Smooth muscle cell (in vitro differentiated cells): ENCODE results near the gene PRH1. TPM values are rescaled to one million over a fixed set of nuclear protein-coding genes. Genes with fewer than 3 reads are reported as not detected.

Experiments
- DNase-seq: peaks from one replicate; lab custom pipeline; 2025; ENCODE audit not compliant: unreplicated experiment; lab: John Stamatoyannopoulos, UW
- H2AFZ ChIP-seq: fragments of 200-600 bp; sonication (generic); 2 replicates; pipeline ENCODE4 v1.6.0; 2016; ENCODE audit warnings: antibody characterized with exemption, low read depth, mild to moderate bottlenecking
- H3F3A ChIP-seq: fragments of 200-600 bp; sonication (generic); 2 replicates; pipeline ENCODE4 v1.6.0; 2017; ENCODE audit warnings: antibody characterized with exemption, low read depth
- H3K27ac ChIP-seq: fragments of 200-600 bp; sonication (generic); 2 replicates; pipeline ENCODE4 v1.5.1; 2016; ENCODE audit warnings: low read depth, mild to moderate bottlenecking
- H3K27me3 ChIP-seq: fragments of 200-600 bp; sonication (generic); 2 replicates; pipeline ENCODE4 v1.6.1; 2016; ENCODE audit warnings: low read depth, mild to moderate bottlenecking
- H3K36me3 ChIP-seq: fragments of 200-600 bp; sonication (generic); 2 replicates; pipeline ENCODE4 v1.5.1; 2016; ENCODE audit warnings: low read depth
- H3K4me1 ChIP-seq: fragments of 200-600 bp; sonication (generic); 2 replicates; pipeline ENCODE4 v1.5.1; 2016; ENCODE audit warnings: low read depth
- H3K4me2 ChIP-seq: fragments of 200-600 bp; sonication (generic); 2 replicates; pipeline ENCODE4 v1.6.0; 2016; ENCODE audit warnings: mild to moderate bottlenecking
- H3K4me3 ChIP-seq: fragments of 200-600 bp; sonication (generic); 2 replicates; pipeline ENCODE4 v1.5.1; 2016; ENCODE audit warnings: mild to moderate bottlenecking
- H3K79me2 ChIP-seq: fragments of 200-600 bp; sonication (generic); 2 replicates; pipeline ENCODE4 v1.6.0; 2016; ENCODE audit warnings: low read depth, mild to moderate bottlenecking
- H3K9ac ChIP-seq: fragments of 200-600 bp; sonication (generic); 2 replicates; pipeline ENCODE4 v1.6.0; 2016; ENCODE audit warnings: low read depth
- H3K9me3 ChIP-seq: fragments of 200-600 bp; sonication (generic); replicated peaks from 2 replicates; pipeline ENCODE4 v1.5.1; 2016; ENCODE audit warnings: low read depth
- H4K20me1 ChIP-seq: fragments of 200-600 bp; sonication (generic); 2 replicates; pipeline ENCODE4 v1.6.0; 2016; ENCODE audit warnings: low read depth
- CTCF ChIP-seq: fragments of 200-600 bp; sonication (generic); IDR thresholded peaks from 2 replicates; pipeline ENCODE4 v1.5.1; 2017; ENCODE audit warnings: borderline replicate concordance, mild to moderate bottlenecking, antibody characterized with exemption; ENCODE audit not compliant: insufficient read depth, poor library complexity, severe bottlenecking
- WGBS: methylation state at CpG from one replicate; pipeline ENCODE4 v1.1.7; 2016; ENCODE audit warnings: low lambda C conversion rate; 5-methylcytosine and 5-hydroxymethylcytosine counted together
- polyA plus RNA-seq: library from polyadenylated mRNA; unstranded; fragments of >200 nt; fragmentation: Nextera tagmentation; extraction: Ambion mirVana; gene quantifications from 2 replicates; pipeline ENCODE4 v1.2.1, GENCODE V29; 2016
- total RNA-seq: library from RNA; depleted of rRNA; stranded (reverse); fragments of >200 nt; gene quantifications from 2 replicates; pipeline ENCODE4 v1.2.3, GENCODE V29; 2014

The PRH1 gene
- total and polyA plus RNA-seq, 2 experiments from 2014 or later, result 12.0 to 12.9 TPM

- no peaks in the 10 kb centered on the region for H3K79me2 ChIP-seq
- H3K4me3 ChIP-seq, result no peak overlapping the region
- no peaks in the 10 kb centered on the region for H3K36me3 ChIP-seq
- TF ChIP-seq CTCF, result no peak
- no peak overlapping the region for H3K9ac ChIP-seq
- DNase-seq, result no peak
- no peaks in the 10 kb centered on the region for H4K20me1 ChIP-seq
- H3K27me3 ChIP-seq, result no peaks in the 10 kb centered on the region
- no peaks in the 10 kb centered on the region for H3K9me3 ChIP-seq
- H3K4me2 ChIP-seq, result no peak overlapping the region
- no peak overlapping the region for H3K27ac ChIP-seq
- H3F3A ChIP-seq, result no peaks in the 10 kb centered on the region
- H3K4me1 ChIP-seq, result no peaks in the 10 kb centered on the region
- no peak overlapping the region for H2AFZ ChIP-seq
Observed at GRCh38 chr12:10889226-10889625, 5.2 kb upstream of the PRH1 start.

GRCh38 chr12:10873378-10873777 lies 10.7 kb downstream of the PRH1 start:
- no peaks in the 10 kb centered on the region for H3F3A ChIP-seq
- H3K27me3 ChIP-seq, result no peaks in the 10 kb centered on the region
- H4K20me1 ChIP-seq, result no peaks in the 10 kb centered on the region
- no peak overlapping the region for H3K4me3 ChIP-seq
- no peaks in the 10 kb centered on the region for H3K9me3 ChIP-seq
- H3K79me2 ChIP-seq, result no peaks in the 10 kb centered on the region
- H3K4me2 ChIP-seq, result no peak overlapping the region
- no peaks in the 10 kb centered on the region for H3K36me3 ChIP-seq
- no peaks in the 10 kb centered on the region for H3K4me1 ChIP-seq
- no peak overlapping the region for H3K27ac ChIP-seq
- TF ChIP-seq CTCF, result no peak
- WGBS, result 87% methylated on average over 2 of the region's 2 CpGs
- no peak overlapping the region for H2AFZ ChIP-seq
- no peak for DNase-seq
- no peak overlapping the region for H3K9ac ChIP-seq

GRCh38 chr12:10867381-10867780 lies 16.7 kb downstream of the PRH1 start:
- no peak overlapping the region for H3K4me2 ChIP-seq
- no peak overlapping the region for H3K4me3 ChIP-seq
- H3K27me3 ChIP-seq, result no peaks in the 10 kb centered on the region
- H4K20me1 ChIP-seq, result no peaks in the 10 kb centered on the region
- no peaks in the 10 kb centered on the region for H3K4me1 ChIP-seq
- H3K9me3 ChIP-seq, result no peaks in the 10 kb centered on the region
- no peak overlapping the region for H3K27ac ChIP-seq
- H3K9ac ChIP-seq, result no peak overlapping the region
- no peak for TF ChIP-seq CTCF
- no peaks in the 10 kb centered on the region for H3K79me2 ChIP-seq
- WGBS, result 89% methylated on average over 2 of the region's 2 CpGs
- no peaks in the 10 kb centered on the region for H3F3A ChIP-seq
- H3K36me3 ChIP-seq, result peaks cover 7% of the 10 kb centered on the region
- no peak for DNase-seq
- H2AFZ ChIP-seq, result no peak overlapping the region

- no peak overlapping the region for H3K9ac ChIP-seq
- WGBS, result 97% methylated on average over 2 of the region's 2 CpGs
- no peaks in the 10 kb centered on the region for H3K4me1 ChIP-seq
- H3F3A ChIP-seq, result no peaks in the 10 kb centered on the region
- H3K27me3 ChIP-seq, result no peaks in the 10 kb centered on the region
- no peak overlapping the region for H3K4me3 ChIP-seq
- no peak for TF ChIP-seq CTCF
- no peak overlapping the region for H2AFZ ChIP-seq
- no peaks in the 10 kb centered on the region for H3K9me3 ChIP-seq
- no peak overlapping the region for H3K27ac ChIP-seq
- H3K79me2 ChIP-seq, result no peaks in the 10 kb centered on the region
- no peaks in the 10 kb centered on the region for H4K20me1 ChIP-seq
- no peak for DNase-seq
- no peak overlapping the region for H3K4me2 ChIP-seq
- H3K36me3 ChIP-seq, result peaks cover 7% of the 10 kb centered on the region
Observed at GRCh38 chr12:10863512-10864218, 20.4 kb downstream of the PRH1 start.
